ENCODE results near the gene MEGF6.
A peak's percentile ranks its signal among the peaks of the same experiment; 100 is the strongest.

MEGF6 gene

DNA sequence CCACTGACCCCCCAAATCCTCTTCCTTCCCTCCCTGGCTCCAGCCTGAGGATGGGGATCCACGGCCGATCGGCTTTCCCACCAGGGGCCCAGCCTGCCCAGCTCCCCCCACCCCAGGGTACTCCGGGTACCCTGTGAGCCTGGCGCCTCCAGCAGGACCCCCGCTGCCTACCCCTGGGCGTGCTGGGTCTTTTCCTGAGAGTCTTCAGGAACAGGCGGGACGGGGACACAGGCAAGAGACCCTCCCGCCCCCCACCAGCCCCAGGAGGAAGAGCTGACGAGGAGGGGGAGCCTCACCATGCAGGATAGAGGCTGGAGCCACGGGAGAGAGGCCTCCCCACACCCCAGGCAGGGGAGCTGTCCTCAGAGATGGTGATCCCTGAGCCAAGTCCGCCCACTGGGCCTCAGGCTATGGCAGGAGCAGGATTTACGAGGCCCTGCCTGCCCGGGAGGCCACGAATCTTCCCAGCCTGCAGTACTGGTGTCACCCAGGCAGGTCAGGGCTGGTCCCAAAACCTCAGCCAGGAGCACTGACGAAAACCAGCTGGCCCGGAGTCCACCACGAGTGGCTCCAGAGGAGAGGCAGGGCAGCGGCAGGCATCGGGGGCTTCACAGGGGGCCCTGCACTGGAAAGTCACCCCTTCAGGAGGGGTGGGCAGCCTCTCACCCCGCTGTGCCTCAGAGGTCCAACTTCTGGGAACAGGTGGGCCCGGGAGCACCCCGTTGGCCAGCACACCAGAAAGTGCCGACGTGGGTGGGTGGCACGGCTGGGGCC lies 58.0 kb downstream of the MEGF6 start:
- Histone ChIP-seq H3K27ac (ENCODE audit: poor library complexity, severe bottlenecking) (peak overlapping the region; percentile 2), H3K36me3 (ENCODE audit: low read depth) (no peaks in the 10 kb centered on the region), H3K4me3 (ENCODE audit: severe bottlenecking) (no peak overlapping the region), H3K27me3 (ENCODE audit: insufficient read depth, poor library complexity, severe bottlenecking) (no peaks in the 10 kb centered on the region), H3K9me3 (ENCODE audit: severe bottlenecking) (no peaks in the 10 kb centered on the region), H3K4me1 (ENCODE audit: insufficient read depth, poor library complexity, severe bottlenecking) (peaks cover 22% of the 10 kb centered on the region)
- ATAC-seq (ENCODE audit: low read depth) (peak; percentile 77), DNase-seq (ENCODE audit: low spot score) (no peak)
- TF ChIP-seq, protein P1, sequence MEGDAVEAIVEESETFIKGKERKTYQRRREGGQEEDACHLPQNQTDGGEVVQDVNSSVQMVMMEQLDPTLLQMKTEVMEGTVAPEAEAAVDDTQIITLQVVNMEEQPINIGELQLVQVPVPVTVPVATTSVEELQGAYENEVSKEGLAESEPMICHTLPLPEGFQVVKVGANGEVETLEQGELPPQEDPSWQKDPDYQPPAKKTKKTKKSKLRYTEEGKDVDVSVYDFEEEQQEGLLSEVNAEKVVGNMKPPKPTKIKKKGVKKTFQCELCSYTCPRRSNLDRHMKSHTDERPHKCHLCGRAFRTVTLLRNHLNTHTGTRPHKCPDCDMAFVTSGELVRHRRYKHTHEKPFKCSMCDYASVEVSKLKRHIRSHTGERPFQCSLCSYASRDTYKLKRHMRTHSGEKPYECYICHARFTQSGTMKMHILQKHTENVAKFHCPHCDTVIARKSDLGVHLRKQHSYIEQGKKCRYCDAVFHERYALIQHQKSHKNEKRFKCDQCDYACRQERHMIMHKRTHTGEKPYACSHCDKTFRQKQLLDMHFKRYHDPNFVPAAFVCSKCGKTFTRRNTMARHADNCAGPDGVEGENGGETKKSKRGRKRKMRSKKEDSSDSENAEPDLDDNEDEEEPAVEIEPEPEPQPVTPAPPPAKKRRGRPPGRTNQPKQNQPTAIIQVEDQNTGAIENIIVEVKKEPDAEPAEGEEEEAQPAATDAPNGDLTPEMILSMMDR (IDR thresholded peaks at IDR 0.05; ENCODE audit: poor library complexity, severe bottlenecking) = no peak

DNA sequence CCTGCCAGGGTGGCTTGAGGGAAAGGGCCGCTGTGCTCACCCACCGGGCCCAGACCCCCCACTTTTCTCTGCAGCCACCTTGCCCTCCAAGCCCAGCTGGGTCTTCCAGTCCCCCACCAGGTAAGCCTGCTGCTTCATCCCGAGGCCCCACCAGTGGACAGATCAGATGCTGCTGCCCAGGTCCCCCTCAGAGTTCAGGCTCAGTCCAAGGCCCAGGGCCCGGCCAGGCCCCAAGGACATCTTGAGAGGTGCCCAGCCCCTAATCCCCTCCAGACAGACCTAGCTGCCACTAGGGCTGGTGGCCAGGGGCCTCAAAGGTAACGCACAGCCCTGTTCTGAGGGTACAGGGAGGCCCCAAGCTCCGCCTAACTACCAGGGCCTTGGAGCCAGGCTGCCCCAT lies 58.6 kb downstream of the MEGF6 start:
- Histone ChIP-seq H3K9me3 (ENCODE audit: severe bottlenecking) (no peaks in the 10 kb centered on the region), H3K27ac (ENCODE audit: poor library complexity, severe bottlenecking) (no peak overlapping the region), H3K36me3 (ENCODE audit: low read depth) (no peaks in the 10 kb centered on the region), H3K27me3 (ENCODE audit: insufficient read depth, poor library complexity, severe bottlenecking) (no peaks in the 10 kb centered on the region), H3K4me1 (ENCODE audit: insufficient read depth, poor library complexity, severe bottlenecking) (peaks cover 22% of the 10 kb centered on the region), H3K4me3 (ENCODE audit: severe bottlenecking) (no peak overlapping the region)
- DNase-seq (ENCODE audit: low spot score) (no peak), ATAC-seq (ENCODE audit: low read depth) (no peak)
- TF ChIP-seq, protein P1 (IDR thresholded peaks at IDR 0.05; ENCODE audit: poor library complexity, severe bottlenecking) = no peak

DNA sequence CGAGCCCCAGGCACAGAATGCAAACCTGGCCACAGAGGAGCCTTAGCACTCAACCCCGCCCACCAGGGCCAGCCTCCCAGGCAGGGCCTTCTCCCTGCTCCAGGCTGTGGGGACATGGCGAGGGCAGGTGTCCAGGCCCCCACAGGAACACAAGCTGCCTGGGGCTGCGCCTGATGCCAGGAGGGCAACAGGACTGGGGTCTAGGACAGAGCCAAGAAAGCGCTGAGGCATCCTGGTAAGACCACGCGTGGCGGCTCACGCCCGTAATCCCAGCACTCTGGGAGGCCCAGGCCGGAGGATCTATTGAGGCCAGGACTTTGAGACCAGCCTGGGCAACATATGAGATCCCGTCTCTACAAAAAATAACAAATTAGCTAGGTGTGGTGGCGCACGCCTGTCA lies 59.1 kb downstream of the MEGF6 start:
- no peak for DNase-seq (ENCODE audit: low spot score)
- TF ChIP-seq, protein P1 (IDR thresholded peaks at IDR 0.05; ENCODE audit: poor library complexity, severe bottlenecking) = no peak
- H3K27ac ChIP-seq (ENCODE audit: poor library complexity, severe bottlenecking) = no peak overlapping the region
- ATAC-seq (ENCODE audit: low read depth) = no peak
- no peaks in the 10 kb centered on the region for H3K36me3 ChIP-seq (ENCODE audit: low read depth)
- H3K27me3 ChIP-seq (ENCODE audit: insufficient read depth, poor library complexity, severe bottlenecking) = no peaks in the 10 kb centered on the region
- H3K4me3 ChIP-seq (ENCODE audit: severe bottlenecking) = no peak overlapping the region
- H3K9me3 ChIP-seq (ENCODE audit: severe bottlenecking) = no peaks in the 10 kb centered on the region
- H3K4me1 ChIP-seq (ENCODE audit: insufficient read depth, poor library complexity, severe bottlenecking) = peaks cover 24% of the 10 kb centered on the region

DNA sequence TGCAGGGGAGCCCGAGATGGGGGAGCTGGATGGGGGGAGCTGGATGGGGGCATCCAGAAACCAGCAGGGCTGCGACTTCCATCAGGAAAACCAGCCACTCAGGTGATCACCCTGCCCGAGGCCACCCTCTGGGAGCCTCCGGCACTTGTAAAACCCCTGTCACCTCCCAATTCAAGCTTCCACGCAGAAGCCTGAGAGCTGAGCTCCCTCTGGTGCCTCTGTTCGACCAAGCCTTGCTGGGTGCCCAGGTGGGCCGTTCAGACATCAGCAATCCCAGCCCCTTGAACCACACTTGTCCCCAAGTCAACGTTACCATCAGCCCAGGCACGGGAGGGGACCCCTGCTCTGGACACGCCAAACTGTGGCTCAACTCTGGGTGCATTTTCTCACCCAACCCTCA lies 59.6 kb downstream of the MEGF6 start:
- peaks cover 26% of the 10 kb centered on the region for H3K4me1 ChIP-seq (ENCODE audit: insufficient read depth, poor library complexity, severe bottlenecking)
- H3K36me3 ChIP-seq (ENCODE audit: low read depth) = no peaks in the 10 kb centered on the region
- TF ChIP-seq, protein P1 (IDR thresholded peaks at IDR 0.05; ENCODE audit: poor library complexity, severe bottlenecking) = no peak
- H3K4me3 ChIP-seq (ENCODE audit: severe bottlenecking) = no peak overlapping the region
- ATAC-seq (ENCODE audit: low read depth) (no peak), DNase-seq (ENCODE audit: low spot score) (no peak)
- no peaks in the 10 kb centered on the region for H3K27me3 ChIP-seq (ENCODE audit: insufficient read depth, poor library complexity, severe bottlenecking)
- no peaks in the 10 kb centered on the region for H3K9me3 ChIP-seq (ENCODE audit: severe bottlenecking)
- no peak overlapping the region for H3K27ac ChIP-seq (ENCODE audit: poor library complexity, severe bottlenecking)

DNA sequence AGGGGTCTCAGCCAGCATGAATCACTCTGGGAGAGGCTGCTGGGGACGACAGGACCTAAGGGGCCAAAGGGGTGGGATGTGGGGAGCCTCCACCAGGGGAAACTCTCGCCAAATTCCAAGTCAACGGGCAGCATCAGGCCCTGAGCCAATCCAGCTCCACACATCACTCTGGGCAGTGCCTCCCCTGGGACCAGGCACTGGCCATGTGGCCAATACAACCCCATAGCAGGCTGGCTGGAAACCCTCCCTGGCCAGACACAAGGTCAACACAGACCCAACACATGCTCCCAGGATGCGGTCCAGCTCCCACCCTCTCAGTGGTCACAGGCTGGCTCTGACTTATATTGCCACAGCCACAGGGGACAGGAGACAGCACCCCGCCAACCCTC lies 60.0 kb downstream of the MEGF6 start:
- Histone ChIP-seq H3K4me3 (ENCODE audit: severe bottlenecking) (no peak overlapping the region), H3K36me3 (ENCODE audit: low read depth) (no peaks in the 10 kb centered on the region), H3K27ac (ENCODE audit: poor library complexity, severe bottlenecking) (no peak overlapping the region), H3K9me3 (ENCODE audit: severe bottlenecking) (no peaks in the 10 kb centered on the region), H3K27me3 (ENCODE audit: insufficient read depth, poor library complexity, severe bottlenecking) (no peaks in the 10 kb centered on the region), H3K4me1 (ENCODE audit: insufficient read depth, poor library complexity, severe bottlenecking) (peaks cover 26% of the 10 kb centered on the region)
- no peak for ATAC-seq (ENCODE audit: low read depth)
- no peak for DNase-seq (ENCODE audit: low spot score)
- TF ChIP-seq, protein P1 (IDR thresholded peaks at IDR 0.05; ENCODE audit: poor library complexity, severe bottlenecking) = no peak
